ENCODE data around the gene ARMH3. TPM values are rescaled to one million over a fixed set of nuclear protein-coding genes. Genes with fewer than 3 reads are reported as not detected.

Gene ARMH3
- total RNA-seq, 2 experiments from 2014 or later, result 7.9 to 24.3 TPM

DNA sequence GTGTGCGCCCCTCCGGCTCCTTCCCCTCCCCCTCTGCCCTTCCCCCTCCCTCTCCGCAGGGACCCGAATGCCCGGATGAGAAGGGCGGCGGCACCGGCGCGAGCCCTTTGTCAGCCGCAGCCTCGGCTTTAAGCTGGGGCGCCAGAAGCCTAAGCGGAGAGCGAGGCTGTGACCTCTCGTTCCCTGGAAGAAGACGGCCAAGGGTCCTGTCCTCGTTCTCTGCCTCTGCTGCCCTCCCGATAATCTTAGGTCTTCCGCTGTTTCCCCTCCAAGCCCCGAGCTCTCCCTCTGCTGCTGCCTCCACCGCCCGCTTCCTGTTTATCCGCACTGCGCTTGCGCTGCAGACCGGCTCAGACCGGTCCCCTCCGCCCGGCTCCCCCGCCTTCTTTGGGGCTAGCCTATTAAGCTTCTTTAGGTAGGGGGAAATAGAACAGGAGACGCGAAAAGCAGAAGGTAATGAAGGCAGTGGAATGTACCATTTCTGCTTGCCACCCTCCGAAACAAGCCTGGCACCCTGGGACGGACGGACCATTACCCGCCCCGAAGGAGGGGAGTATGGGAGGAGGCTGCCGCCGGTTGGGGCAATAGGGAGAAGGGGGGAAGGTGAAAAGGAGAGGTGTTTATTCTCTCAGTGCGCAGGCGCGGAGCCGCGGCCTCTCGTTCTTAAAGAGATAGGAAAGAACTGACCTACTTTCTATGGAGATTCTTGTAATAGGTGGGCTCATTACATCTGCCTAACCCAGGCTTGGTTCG, 237.7 kb downstream of the ARMH3 start, which contains the start of gene OGA:
TSS of gene OGA (minus strand) at position 326 of the 753 bp plus-strand sequence. CDS start 422 bp downstream, outside the sequence.
- BruUV-seq (replicated peaks), result no TSS peak

DNA sequence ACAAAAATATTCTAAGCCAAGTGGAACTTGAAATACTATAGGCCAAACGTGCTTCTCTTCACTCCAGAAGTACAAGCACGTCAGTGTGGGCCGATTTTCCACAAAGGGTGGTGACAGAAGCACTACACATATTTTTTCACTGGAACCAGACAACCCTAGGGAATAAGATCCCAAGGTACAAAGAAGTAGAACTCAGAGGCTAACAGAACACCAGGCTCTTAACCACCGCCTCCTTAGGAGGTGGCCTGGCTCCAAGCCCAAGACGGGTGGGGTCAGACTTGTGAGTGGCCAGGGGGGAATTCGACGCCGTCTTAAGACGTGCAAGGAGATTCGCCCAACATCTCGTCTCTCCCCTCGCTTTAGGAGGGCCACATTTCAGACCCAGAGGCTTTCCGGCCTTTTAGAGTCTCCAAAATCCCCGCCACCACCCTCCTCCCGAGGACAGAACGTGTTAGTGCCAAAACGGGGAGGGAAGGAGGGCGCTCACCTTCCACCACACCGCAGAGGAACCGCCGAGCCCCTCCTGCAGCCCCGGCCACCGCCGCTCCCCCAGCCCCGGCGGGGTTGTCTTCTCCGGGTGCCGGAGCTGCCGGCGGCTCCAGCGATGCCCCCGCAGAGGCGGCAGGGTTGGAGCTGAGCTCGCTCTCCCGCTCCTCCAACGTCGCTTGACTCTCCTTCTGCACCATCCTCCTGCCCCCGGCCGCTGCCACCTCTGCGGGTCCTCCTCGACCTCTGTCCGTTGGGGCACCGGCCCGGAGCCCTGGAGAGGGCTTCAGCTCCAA, 238.4 kb downstream of the ARMH3 start:
- no peak overlapping the region for H2AFZ ChIP-seq (ENCODE audit: low read length)
- DNase-seq (ENCODE audit: low spot score), result peak; percentile 61

More for the DNA sequence above, 237.7 kb downstream of the ARMH3 start, which contains the start of gene OGA:
- Histone ChIP-seq H3K36me3 (ENCODE audit: insufficient read depth, low read length) (peaks cover 19% of the 10 kb centered on the region; the same call in 1 of the 2 replicates), H3K4me3 (ENCODE audit: low read depth, low read length, poor library complexity, severe bottlenecking) (peak within 1 kb of the TSS; percentile 95), H3K9me3 (ENCODE audit: low read length) (no peaks in the 10 kb centered on the region), H2AFZ (ENCODE audit: low read length) (peak within 1 kb of the TSS; percentile 86), H3K79me2 (ENCODE audit: insufficient read depth, low read depth, low read length) (peaks cover 60% of the 10 kb centered on the region), H3K4me1 (ENCODE audit: insufficient read depth, low read length, poor library complexity, severe bottlenecking) (peaks cover 27% of the 10 kb centered on the region), H3K4me2 (ENCODE audit: low read length) (peak within 1 kb of the TSS; percentile 99), H4K20me1 (ENCODE audit: insufficient read depth, low read length) (peaks cover 34% of the 10 kb centered on the region), H3K27ac (ENCODE audit: low read depth, low read length, poor library complexity, severe bottlenecking) (peak within 1 kb of the TSS; percentile 77), H3K9me2 (ENCODE audit: insufficient read depth, low read length) (no peaks in the 10 kb centered on the region)
- POLR2A ChIA-PET, result interaction anchor here (0.6 to 2.1 kb wide), 11 partner anchors 9 to 201 kb away, joined by 3 to 10 read pairs (median 4); partner anchors contain the start of gene NPM3
- intact Hi-C loops (cut with micrococcal nuclease; ENCODE audit: unreplicated experiment), result loop anchor here (1.0 to 2.0 kb wide), 3 partner anchors 11 to 335 kb away; partner anchors contain the start of gene NOLC1
- CTCF ChIA-PET (ENCODE audit: unreplicated experiment), result interaction anchor here (0.5 to 1.5 kb wide), 4 partner anchors 18 to 180 kb away, joined by 3 to 7 read pairs (median 3); no protein-coding TSS in a partner anchor
- TF ChIP-seq EZH2phosphoT487 (IDR thresholded peaks at IDR 0.05; ENCODE audit: borderline replicate concordance, low read depth, low read length) (no peak), CTCF (conservative IDR thresholded peaks at IDR 0.05; ENCODE audit: low read length) (no peak)
- DNase-seq (ENCODE audit: low spot score), result peak; percentile 100

More for the DNA sequence above, 238.4 kb downstream of the ARMH3 start:
- CTCF ChIA-PET (ENCODE audit: unreplicated experiment), result interaction anchor here (0.8 to 1.3 kb wide), 2 partner anchors 24 to 37 kb away, joined by 3 to 4 read pairs; no protein-coding TSS in a partner anchor
- Histone ChIP-seq H3K4me1 (ENCODE audit: insufficient read depth, low read length, poor library complexity, severe bottlenecking) (peaks cover 27% of the 10 kb centered on the region), H3K9me2 (ENCODE audit: insufficient read depth, low read length) (no peaks in the 10 kb centered on the region), H3K36me3 (ENCODE audit: insufficient read depth, low read length) (peaks cover 27% of the 10 kb centered on the region), H3K27ac (ENCODE audit: low read depth, low read length, poor library complexity, severe bottlenecking) (peak overlapping the region; percentile 77), H3K79me2 (ENCODE audit: insufficient read depth, low read depth, low read length) (peaks cover 68% of the 10 kb centered on the region), H3K9me3 (ENCODE audit: low read length) (no peaks in the 10 kb centered on the region), H3K4me2 (ENCODE audit: low read length) (peak overlapping the region; percentile 99), H3K4me3 (ENCODE audit: low read depth, low read length, poor library complexity, severe bottlenecking) (peak overlapping the region; percentile 95), H4K20me1 (ENCODE audit: insufficient read depth, low read length) (peaks cover 42% of the 10 kb centered on the region)
- no TSS peak for BruUV-seq (replicated peaks)
- intact Hi-C loops (cut with micrococcal nuclease; ENCODE audit: unreplicated experiment), result loop anchor here (1.0 to 2.0 kb wide), 3 partner anchors 12 to 335 kb away; partner anchors contain the start of gene NOLC1
- no peak for TF ChIP-seq CTCF (conservative IDR thresholded peaks at IDR 0.05; ENCODE audit: low read length)
- no peak for TF ChIP-seq EZH2phosphoT487 (IDR thresholded peaks at IDR 0.05; ENCODE audit: borderline replicate concordance, low read depth, low read length)
- POLR2A ChIA-PET, result interaction anchor here (0.6 to 2.1 kb wide), 9 partner anchors 10 to 421 kb away, joined by 3 to 10 read pairs (median 4); partner anchors contain the start of gene NPM3
